GM18498 (cell line): ENCODE measurements around the gene ANO6.

Source experiments
- ATAC-seq: cut with Tn5 transposase; IDR thresholded peaks from one replicate; pipeline ENCODE4 v1.9.1; 2021; ENCODE audit warnings: mild to moderate bottlenecking, moderate library complexity; ENCODE audit not compliant: unreplicated experiment

ANO6 gene

DNA sequence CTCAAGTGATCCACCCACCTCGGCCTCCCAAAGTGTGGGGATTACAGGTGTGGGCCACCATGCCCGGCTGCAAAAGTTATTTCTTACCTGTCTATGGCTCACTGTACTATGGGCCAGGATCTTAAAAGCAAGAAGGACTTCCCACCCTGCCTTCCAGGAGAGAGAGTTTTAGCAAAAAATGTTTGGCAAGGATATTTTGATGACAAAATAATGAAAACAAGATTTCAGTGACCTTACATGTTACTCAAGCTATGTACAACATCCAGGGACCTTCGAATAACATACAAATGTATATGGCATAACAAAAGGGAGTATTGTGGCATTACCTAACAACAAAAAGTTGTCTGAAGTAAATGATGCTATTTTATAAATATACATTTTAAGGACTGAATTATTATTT is 55.1 kb downstream of the ANO6 start:
- ATAC-seq: no peak

DNA sequence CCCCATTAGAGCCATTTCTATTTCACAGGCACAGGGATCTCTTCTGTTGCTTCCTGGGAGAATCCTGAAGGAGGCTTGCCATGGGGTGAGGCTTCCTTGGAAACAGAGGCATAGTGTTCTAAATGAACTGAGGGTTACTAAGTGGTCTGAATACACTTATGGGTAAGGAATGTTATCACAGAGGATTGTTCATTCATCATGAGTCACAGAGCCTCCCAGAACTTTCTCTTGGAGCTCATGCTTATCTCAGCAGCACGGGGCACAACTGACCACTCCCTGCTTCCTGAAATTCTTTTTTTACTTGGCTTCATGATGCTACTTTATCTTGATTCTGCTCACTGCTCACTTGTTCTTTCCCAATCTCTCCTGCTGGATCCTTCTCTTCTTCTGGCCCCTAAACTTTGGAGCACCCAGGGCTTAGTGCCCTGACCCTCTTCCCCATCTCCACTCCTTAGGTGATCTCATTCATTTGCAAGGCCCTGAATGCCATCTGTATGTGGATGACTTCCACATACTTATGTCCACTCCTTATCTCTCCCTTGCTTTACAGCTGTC is 57.9 kb downstream of the ANO6 start:
- ATAC-seq: no peak

DNA sequence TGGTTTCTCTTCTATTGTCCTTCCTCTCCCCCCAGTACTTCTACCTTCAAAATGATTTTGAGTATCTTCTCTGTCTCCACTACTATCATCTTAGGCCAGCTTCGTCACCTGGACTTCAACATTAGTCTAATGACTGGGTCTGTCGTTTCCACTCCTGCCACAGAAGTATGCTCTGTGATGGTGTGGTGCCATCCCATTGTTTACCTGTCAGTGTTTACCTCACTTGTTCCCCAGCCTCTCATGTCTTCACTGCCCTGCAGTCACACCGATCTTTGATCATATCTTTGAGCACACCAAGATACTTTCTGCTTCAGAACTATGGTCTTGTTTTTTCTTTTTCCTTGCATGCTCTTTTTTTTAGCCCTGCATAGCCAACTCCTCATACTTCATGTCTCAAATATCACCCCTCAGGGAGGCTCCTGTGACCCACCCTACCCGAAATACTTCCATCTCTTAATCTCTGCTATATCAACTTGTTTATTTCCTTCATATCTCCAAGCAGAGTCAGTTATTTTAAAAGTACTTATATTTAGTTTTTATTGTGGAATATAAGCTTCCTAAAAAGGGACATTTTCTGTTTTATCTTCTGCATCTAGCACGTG is 60.4 kb downstream of the ANO6 start:
- no peak for ATAC-seq

DNA sequence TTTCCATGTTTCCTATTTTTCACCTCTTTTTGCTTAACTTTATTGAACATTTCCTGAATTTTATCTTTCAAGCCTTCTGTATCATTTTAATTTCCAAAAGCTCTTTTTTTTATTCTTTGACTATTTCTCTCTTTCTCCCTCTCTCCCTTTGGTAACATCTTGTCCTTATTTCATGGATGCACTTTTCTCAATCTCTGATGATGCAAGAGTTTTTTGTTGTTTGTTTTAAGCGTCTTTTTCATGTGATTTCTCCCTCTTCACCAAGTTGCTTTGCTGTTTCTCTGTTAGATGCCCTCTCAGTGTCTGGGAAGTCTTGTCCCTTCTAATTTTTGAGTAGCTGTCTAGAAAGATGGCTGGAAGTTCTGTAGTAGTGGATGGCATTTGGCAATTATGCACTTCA is 62.6 kb downstream of the ANO6 start:
- no peak for ATAC-seq

DNA sequence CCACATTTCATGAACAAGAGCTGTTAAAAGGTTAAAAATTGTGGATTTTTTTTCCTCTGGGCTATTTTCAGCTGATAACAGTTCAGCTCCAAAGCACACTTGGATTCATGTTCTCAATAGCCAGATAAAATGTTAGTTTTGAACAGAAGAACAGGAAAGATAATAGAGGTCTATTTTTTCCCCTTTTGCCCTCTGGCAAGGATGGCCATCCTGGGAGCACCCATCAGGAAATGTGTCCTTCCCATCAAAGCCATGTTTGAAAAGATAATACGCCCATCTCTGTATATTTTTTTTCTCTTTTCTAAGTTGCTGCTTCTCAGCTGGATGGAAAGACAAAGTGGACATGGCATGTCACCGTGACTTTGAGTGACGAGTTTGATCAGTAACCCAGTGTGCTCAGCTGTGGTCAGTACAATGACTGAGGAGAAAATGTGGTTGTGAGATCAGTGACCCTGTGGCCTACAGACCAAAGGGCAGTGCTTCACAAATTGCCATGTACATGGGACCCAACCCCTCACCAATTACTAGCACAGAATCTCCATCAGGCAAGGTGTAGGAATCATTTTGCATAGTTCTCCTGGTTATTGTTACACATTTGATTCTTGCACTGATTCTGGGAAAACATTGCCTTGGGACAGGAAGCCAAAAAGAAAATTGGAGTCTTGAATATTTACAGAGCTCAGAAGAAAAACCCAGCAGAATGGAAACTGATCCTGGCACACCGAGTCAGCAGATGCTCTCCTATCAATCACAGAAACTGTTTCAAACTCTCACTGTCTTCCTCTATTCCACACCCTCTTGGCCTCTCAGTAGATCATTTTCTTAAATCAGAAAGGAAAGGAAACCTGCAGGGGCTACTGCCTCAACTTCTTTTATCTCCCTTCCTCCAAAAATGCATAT is 64.3 kb downstream of the ANO6 start:
- ATAC-seq: no peak

DNA sequence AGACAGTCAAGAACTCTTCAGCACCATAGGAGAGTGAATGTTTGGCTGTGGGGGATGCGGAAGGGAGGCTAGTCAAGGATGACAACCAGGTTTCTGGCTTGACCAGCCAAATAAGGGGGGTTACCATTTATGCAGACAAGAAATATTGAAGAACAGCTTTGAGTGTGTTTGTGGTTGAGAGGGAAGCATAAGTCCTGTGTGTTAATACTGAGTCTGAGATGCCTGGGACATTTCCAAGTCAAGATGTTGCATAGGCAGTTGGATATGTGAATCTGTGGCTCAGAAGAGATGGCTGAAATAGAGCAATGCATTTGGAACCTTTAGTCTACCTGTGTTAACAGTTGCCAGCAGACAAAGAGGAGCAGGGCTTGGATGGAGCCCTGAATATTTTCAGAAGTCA is 66.1 kb downstream of the ANO6 start:
- ATAC-seq: no peak

DNA sequence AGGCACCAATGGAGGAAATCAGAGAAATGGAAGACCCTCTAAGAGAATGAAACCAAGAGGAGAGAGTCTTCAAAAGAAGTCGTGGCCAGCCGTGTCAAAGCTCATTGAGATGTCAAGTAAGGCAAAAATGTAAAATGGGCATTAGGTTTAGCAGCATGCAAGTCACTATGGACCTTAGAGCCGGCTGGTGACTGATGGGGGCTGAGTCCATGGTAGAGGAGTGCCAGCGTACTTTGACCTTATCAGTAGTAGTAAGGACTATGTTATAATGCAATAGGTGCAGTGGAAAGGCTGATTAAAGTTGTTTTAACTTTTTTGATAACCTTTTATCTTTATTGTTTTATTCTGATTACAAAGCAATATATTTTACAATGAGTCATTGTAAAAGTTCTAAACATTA is 66.5 kb downstream of the ANO6 start:
- no peak for ATAC-seq

DNA sequence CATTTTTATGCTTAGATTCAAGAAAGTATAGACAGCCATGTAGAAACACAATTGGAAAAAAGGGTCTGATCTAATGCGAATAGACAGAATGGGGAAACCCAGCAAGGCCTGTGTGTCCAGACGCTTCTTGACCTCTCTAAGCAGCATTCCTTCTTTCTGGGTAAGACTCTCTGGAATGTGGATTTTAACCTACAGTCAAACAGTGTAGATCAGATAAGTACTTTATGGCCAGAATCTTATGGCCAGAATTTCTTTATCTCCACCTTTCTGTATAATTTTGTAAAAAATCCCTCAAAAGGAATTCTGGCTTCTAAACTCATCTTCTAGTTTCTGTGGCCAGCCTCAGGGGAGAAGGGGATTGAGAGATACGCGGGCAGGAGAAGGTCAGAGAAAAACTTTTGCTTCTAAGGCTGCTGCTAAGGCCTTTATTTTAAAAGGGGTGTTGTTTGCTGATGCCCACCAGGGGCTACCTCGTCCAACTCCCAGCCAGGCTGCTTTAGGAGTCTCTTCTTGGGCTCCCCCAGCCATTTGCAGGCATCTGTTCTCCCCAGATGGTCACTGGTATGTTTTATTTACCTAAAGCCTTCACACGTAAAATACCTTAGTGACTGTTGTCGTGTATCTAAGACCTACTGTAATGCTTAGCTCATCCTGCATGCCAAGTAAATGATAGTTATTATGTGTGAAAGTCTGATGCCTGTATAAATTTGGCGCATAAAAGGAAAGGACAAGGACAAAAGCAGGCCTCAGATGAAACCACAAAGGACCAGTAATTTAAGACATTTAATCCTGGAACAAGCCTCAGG is 68.4 kb downstream of the ANO6 start:
- ATAC-seq: no peak

DNA sequence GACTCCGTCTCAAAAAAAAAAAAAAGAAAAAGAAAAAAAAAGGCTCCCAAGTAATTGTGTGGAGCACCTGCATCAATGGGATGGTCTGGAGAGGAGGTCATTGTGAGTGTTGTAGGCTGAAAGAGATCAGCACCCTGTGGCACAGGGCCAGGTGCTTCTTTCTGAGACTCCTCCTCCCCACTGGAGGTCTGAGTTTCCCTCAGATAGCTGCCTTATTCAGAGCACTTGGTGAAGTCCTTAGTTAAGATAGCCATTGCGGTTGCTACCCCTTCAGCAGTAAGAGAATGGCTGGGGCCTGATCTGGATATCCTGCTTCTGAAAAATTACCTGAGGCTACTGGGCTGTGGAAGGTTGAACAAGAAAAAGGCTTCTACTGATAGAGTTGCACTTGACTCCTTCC is 69.8 kb downstream of the ANO6 start:
- no peak for ATAC-seq

DNA sequence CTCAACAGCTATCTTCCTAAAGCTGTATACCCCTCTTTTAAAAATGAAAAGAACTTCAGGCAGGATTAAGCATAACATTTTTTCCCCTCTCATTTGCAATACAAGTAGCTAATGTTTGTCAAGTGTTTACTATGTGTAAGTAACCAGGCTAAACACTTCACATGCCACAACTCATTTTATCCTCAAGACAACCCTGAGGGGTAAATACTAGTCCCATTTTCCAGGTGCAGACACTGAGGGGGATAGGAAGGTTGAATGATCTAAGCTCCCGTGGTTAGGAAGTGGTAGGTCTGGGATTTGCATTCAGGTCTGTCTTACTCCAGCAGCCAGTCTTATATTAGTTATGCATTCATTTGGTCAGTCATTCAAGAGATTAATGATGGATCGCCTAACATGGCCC is 70.7 kb downstream of the ANO6 start:
- ATAC-seq: no peak

DNA sequence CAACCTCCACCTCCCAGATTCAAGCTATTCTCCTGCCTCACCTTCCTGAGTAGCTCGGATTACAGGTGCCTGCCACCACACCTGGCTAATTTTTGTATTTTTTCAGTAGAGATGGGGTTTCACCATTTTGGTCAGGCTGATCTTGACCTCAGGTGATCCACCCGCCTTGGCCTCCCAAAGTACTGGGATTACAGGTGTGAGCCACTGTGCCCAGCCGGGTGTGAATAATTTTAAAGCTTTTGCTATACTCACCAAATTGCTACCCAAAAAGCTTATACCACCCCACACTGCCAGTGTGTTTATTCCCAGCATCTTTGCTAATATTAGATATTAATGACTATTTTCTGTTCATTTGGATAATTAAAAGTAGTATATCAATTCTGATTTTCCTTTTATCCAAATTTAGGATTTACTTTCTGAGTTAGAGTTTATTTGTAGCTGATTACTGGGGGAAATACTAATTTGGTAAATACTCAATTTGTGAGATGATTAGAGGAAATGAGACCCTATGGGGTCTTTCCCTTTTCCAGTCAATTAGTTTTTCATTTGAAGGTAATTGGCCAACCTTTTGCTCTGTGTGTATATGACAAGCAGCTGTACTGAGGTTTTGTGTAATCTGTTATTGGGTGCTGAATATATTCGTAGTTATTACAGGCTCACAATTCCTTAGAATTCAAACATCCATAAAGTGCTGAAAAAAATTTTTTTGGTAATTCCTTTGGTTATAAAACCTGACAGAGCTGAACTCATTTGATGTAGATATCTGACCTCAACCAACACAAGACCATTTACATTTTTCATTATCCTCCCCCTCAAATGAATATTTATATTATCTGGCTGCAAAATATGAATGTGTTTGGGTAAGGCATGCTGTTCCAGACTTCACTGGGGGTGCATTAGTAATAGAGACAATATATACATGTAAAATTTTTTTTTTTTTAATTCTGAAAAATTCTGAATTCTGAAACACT is 73.6 kb downstream of the ANO6 start:
- ATAC-seq: no peak

DNA sequence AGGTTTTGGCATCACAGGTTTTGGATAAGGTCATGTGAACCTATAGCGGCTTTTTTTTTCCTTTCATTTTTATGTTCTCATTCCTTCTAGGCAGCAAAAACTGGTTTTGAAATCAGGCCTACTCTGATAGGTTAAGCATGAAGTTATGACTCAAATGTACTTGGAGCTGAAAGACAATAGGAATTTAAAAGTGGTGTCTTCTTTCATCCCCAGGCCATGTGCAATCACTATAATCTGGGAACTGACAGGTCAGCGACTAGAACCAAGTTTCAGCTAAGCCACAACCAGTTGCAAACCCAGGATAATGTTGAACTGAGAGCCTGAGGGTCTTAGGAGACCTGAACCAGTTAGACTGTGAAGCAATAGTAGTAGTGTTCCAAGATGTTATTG is 74.3 kb downstream of the ANO6 start:
- ATAC-seq: no peak

DNA sequence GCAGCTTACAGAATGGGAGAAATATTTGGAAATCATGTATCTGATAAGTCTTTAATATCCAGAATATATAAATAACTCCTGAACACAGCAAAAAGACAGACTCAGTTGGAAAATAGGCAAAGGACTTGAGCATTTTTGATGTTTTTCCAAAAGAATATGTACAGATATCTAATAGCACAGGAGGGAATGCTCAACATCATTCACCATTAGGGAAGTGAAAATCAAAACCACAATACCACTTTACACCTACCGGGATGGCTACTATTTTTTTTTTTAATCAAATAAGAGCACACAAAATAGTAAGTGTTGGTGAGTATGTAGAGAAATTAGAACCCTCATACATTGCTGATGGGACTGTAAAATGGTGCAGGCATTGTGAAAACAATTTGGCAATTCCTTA is 75.6 kb downstream of the ANO6 start:
- no peak for ATAC-seq

DNA sequence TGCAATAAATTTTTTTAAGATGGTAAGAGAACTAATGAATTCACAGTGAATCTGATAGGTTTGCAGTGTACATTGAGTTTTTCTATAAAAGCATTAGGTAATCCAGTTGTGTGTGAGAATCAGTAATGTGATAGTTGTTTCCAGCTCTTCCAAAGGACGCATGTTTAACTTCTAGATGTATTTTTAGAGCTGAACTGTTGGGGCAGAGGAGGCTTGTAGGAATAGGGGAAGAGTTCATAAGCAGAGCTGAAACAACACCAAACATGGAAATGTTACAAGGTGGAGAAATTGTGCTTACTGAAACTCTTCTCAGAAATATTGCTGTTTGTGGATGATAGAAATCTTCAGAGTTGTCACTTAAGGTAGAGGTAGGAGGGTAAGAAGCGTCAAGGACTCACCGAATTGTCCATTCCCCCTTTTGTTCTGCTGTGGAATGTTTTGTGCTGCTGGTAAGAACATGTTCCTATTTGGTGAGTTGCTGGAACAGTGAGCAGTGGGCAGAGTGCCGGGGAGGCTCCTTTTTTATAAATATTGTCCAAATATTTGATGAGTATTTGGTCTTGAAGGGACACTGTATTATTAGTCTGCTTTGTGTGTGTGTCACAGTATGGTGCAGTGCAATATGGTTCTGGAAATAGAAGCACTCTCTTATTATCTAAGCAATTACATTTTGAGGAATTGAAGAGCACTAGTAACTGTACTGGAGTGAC is 76.7 kb downstream of the ANO6 start:
- ATAC-seq: no peak

DNA sequence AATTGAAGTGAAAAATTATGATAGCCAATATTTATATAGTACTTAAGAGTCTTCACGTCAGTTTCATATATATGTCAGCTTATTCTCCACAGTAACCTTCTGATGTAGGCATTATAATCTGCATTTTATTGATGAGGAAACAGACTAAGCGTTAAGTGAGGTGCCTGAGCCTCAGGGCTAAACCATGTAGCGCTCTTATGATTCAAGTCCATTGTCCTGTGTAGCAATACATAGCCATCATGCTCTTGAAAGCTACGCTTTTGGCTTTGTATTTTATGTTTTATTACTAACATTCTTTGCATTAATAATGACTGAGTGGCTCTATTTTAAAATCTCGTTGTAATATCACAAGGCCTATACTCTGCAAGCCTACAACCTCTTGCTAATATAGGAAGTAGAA is 79.0 kb downstream of the ANO6 start:
- no peak for ATAC-seq

DNA sequence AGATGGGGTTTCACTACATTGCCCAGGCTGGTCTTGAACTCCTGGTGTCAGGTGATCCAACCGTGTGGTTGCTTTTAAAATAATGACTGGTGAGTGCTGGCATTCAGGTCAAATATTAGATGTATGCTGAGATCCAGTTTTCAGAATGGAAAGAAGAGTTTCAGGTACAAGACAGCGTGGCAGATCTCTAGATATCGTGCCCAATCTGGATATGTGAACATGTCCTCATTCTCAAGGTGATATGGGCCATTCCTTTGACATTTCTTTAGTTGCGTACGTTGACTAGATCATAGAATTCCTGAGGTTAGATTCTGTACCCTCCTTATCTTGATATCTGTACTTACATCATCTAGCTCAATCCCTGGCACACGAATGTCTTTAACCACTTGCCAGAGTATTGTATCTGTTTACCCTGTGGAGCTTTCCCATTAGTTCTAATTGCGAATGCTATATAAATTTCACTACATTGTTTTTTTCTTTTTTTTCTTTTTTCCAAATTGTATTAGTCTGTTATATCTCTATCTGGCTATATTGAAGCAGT is 80.2 kb downstream of the ANO6 start:
- no peak for ATAC-seq

DNA sequence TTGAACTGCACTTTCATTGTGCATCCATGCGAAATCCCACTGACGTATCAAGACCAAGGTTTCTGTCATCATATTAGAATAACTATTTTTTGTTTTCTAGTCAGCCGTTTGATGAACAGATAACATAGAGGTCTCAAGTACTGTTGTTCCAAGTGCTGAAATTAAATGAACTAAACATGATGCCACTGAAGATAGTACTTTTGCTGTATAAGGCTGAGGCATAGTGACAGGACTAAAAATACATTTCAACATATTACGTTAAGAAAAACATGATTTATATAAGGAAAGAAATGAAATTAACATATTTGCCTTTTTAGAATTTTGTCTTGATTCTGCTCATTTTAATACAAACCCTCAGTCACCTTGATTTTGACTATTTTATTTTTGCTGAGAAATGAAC is 82.2 kb downstream of the ANO6 start:
- ATAC-seq: no peak

DNA sequence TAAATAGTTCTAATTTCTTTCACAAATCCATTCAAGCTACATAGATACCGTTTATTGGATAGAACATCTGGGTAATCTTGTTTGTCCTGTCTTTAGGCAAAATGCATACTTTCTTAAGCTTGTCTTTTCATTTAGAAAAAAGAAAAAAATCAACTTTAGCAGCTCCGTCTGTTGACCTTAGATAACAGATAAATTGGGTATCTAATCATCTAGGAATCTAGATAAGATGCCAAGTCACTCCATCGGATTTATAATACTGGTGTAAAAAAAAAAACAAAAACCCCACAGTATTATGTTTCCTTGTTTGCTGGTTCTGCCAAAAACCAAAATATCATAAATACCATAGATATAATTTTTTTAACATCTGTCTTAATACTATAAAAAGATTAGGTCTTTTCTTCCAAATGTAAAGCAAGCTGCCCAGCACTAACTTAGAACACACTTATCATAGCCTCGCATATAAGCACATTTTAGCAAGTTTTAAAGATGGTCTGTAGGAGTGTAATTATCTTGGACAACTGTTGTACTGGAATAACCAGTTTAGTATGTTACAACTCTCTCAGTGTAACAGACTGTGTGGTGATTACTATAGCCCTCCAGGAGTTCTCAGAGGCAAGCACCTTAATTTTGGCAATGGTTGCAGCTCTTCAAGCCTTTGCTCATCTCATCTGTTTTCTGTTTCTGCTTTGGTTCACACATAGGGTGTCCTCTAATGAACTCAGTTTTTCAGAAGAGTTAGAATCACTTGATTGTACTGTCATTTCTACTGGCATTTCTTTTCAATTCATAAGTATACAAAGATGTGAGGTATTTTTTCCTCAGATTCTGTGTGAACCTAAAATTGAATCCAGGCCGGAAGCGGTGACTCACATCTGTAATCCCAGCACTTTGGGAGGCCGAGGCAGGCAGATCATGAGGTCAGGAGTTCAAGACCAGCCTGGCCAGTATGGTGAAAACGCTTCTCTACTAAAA is 83.1 kb downstream of the ANO6 start:
- ATAC-seq: no peak
